IMR-90 (cell line): Measurements from ENCODE around the gene MUC6. TPM values are rescaled to one million over a fixed set of nuclear protein-coding genes. Genes with fewer than 3 reads are reported as not detected.

Source experiments
- ATAC-seq: fragments of 200-7000 bp; cut with Tn5 transposase; 2 replicates; pipeline ENCODE4 v1.9.1; 2020; ENCODE audit warnings: low read depth, mild to moderate bottlenecking, moderate library complexity
- BruUV-seq: library from RNA; stranded (reverse); fragments of 400-500 nt; replicated peaks from 2 replicates; lab custom pipeline; 2021; lab: Mats Ljungman, UMichigan
- CTCF ChIA-PET: fragments of 300-600 bp; formaldehyde crosslinking; extraction: SDS; loops from one replicate; lab custom pipeline; 2021; ENCODE audit warnings: antibody characterized with exemption; lab: Yijun Ruan, JAX
- POLR2A ChIA-PET: fragments of 300-600 bp; sonication (Branson Sonifier 250); formaldehyde crosslinking; loops from one replicate; lab custom pipeline; 2022; ENCODE audit warnings: antibody characterized with exemption; ENCODE audit not compliant: unreplicated experiment; lab: Charles Lee
- DNase-seq: peaks from one replicate; pipeline ENCODE4 v3.0.0; 2013
- H2AFZ ChIP-seq: replicated peaks from 2 replicates; pipeline ENCODE3; 2013; ENCODE audit warnings: low read length, mild to moderate bottlenecking; ENCODE audit not compliant: poor library complexity
- H2AK5ac ChIP-seq: 2 replicates; pipeline ENCODE4 v1.6.1; 2013; ENCODE audit warnings: low read depth, low read length, inconsistent platforms
- H2AK9ac ChIP-seq: replicated peaks from 2 replicates; pipeline ENCODE3; 2013; ENCODE audit warnings: mild to moderate bottlenecking, low read depth, low read length, moderate library complexity; ENCODE audit not compliant: poor library complexity
- H2BK120ac ChIP-seq: 2 replicates; pipeline ENCODE4 v1.6.1; 2013; ENCODE audit warnings: low read depth, low read length, inconsistent platforms
- H2BK15ac ChIP-seq: 3 replicates; pipeline ENCODE4 v1.6.1; 2013; ENCODE audit warnings: low read depth, low read length, inconsistent platforms
- H2BK20ac ChIP-seq: 2 replicates; pipeline ENCODE4 v1.6.1; 2013; ENCODE audit warnings: low read depth, mild to moderate bottlenecking, inconsistent platforms, low read length, moderate library complexity
- H2BK5ac ChIP-seq: 2 replicates; pipeline ENCODE4 v1.6.1; 2013; ENCODE audit warnings: mild to moderate bottlenecking, low read depth, low read length, inconsistent platforms; ENCODE audit not compliant: poor library complexity, severe bottlenecking
- H3K14ac ChIP-seq: replicated peaks from 2 replicates; pipeline ENCODE4 v1.6.1; 2013; ENCODE audit warnings: low read depth, low read length, inconsistent platforms
- H3K18ac ChIP-seq: 2 replicates; pipeline ENCODE4 v1.6.1; 2013; ENCODE audit warnings: low read depth, low read length, control low read depth
- H3K23ac ChIP-seq: 2 replicates; pipeline ENCODE4 v1.6.1; 2013; ENCODE audit warnings: low read depth, low read length, inconsistent platforms
- H3K27ac ChIP-seq: 2 replicates; pipeline ENCODE4 v1.5.1; 2013; ENCODE audit warnings: mild to moderate bottlenecking, control low read depth, low read length; ENCODE audit not compliant: insufficient read depth
- H3K27me3 ChIP-seq: 2 replicates; pipeline ENCODE4 v1.6.1; 2013; ENCODE audit warnings: low read length; ENCODE audit not compliant: control insufficient read depth, insufficient read depth
- H3K36me3 ChIP-seq: 2 replicates; pipeline ENCODE4 v1.6.1; 2013; ENCODE audit warnings: low read length, mixed read lengths; ENCODE audit not compliant: control insufficient read depth, insufficient read depth
- H3K4ac ChIP-seq: 2 replicates; pipeline ENCODE4 v1.6.1; 2013; ENCODE audit warnings: low read depth, low read length, inconsistent platforms
- H3K4me1 ChIP-seq: 2 replicates; pipeline ENCODE4 v1.6.1; 2013; ENCODE audit warnings: low read length, mixed read lengths; ENCODE audit not compliant: control insufficient read depth, insufficient read depth
- H3K4me2 ChIP-seq: 2 replicates; pipeline ENCODE4 v1.6.1; 2013; ENCODE audit warnings: low read depth, mild to moderate bottlenecking, control low read depth, low read length, moderate library complexity
- H3K4me3 ChIP-seq: 2 replicates; pipeline ENCODE4 v1.5.1; 2013; ENCODE audit warnings: low read depth, mild to moderate bottlenecking, control low read depth, low read length, moderate library complexity; ENCODE audit not compliant: insufficient read depth
- H3K56ac ChIP-seq: 2 replicates; pipeline ENCODE4 v1.6.1; 2013; ENCODE audit warnings: low read length, inconsistent platforms; ENCODE audit not compliant: insufficient read depth; ENCODE audit errors: extremely low read depth
- H3K79me1 ChIP-seq, 2 experiments: 2 replicates each; pipeline ENCODE4 v1.6.1; 2013; ENCODE audit warnings: low read length in 2 of 2, inconsistent platforms in 1 of 2, low read depth in 1 of 2
- H3K9ac ChIP-seq: 2 replicates; pipeline ENCODE4 v1.6.1; 2013; ENCODE audit warnings: low read depth, low read length, control low read depth
- H3K9me1 ChIP-seq: 2 replicates; pipeline ENCODE4 v1.6.1; 2013; ENCODE audit warnings: low read length, inconsistent platforms; ENCODE audit not compliant: insufficient read depth
- H3K9me3 ChIP-seq: 2 replicates; pipeline ENCODE4 v1.6.1; 2013; ENCODE audit warnings: low read length; ENCODE audit not compliant: control insufficient read depth, insufficient read depth
- H4K20me1 ChIP-seq: 2 replicates; pipeline ENCODE4 v1.6.1; 2013; ENCODE audit warnings: low read length, inconsistent platforms; ENCODE audit not compliant: insufficient read depth
- H4K5ac ChIP-seq: 2 replicates; pipeline ENCODE4 v1.6.1; 2013; ENCODE audit warnings: mild to moderate bottlenecking, low read depth, low read length, control low read depth
- H4K8ac ChIP-seq, 2 experiments: 2 replicates each; pipeline ENCODE4 v1.6.1; 2013; ENCODE audit warnings: low read depth in 2 of 2, low read length in 2 of 2, control low read depth in 1 of 2, inconsistent platforms in 1 of 2
- H4K91ac ChIP-seq: 2 replicates; pipeline ENCODE4 v1.6.1; 2013; ENCODE audit warnings: low read depth, low read length, inconsistent platforms; ENCODE audit not compliant: insufficient read depth
- BHLHE40 ChIP-seq: fragments of 150-350 bp; IDR thresholded peaks from 2 replicates; pipeline ENCODE4 v1.6.1; 2016; ENCODE audit warnings: mild to moderate bottlenecking, low read depth, low read length
- CEBPB ChIP-seq: IDR thresholded peaks from 2 replicates; pipeline ENCODE4 v1.6.1; 2012; ENCODE audit warnings: low read depth, low read length, improper control_type of control experiment
- MAZ ChIP-seq: IDR thresholded peaks from 2 replicates; pipeline ENCODE4 v1.6.1; 2012; ENCODE audit warnings: low read depth, mild to moderate bottlenecking, low read length, improper control_type of control experiment, moderate library complexity, borderline replicate concordance
- MXI1 ChIP-seq: IDR thresholded peaks from 2 replicates; pipeline ENCODE4 v1.6.1; 2012; ENCODE audit warnings: low read depth, mild to moderate bottlenecking, low read length, moderate library complexity, borderline replicate concordance
- NFE2L2 ChIP-seq: fragments of 150-350 bp; IDR thresholded peaks from 2 replicates; pipeline ENCODE4 v1.6.1; 2016; ENCODE audit warnings: low read depth, mild to moderate bottlenecking, low read length
- POLR2A ChIP-seq: IDR thresholded peaks from 2 replicates; pipeline ENCODE4 v1.6.1; 2012; ENCODE audit warnings: mild to moderate bottlenecking, low read depth, low read length
- RCOR1 ChIP-seq: IDR thresholded peaks from 2 replicates; pipeline ENCODE4 v1.6.1; 2012; ENCODE audit warnings: mild to moderate bottlenecking, low read length, improper control_type of control experiment; ENCODE audit not compliant: insufficient replicate concordance
- WGBS, 2 experiments: methylation state at CpG; one replicate each; pipeline versions ENCODE4 v1.1.5 to v1.1.7; 2013; ENCODE audit warnings: missing lambda C conversion rate in 2 of 2; ENCODE audit not compliant: insufficient read length in 1 of 2; ENCODE audit errors: extremely low coverage in 2 of 2; 5-methylcytosine and 5-hydroxymethylcytosine counted together
- dilution Hi-C: fragments of 300-500 bp; cut with HindIII; formaldehyde crosslinking; loops from one replicate; pipeline ENCODE4 v1.14.3; 2018; ENCODE audit warnings: low sequenced_read_pairs; ENCODE audit not compliant: unreplicated experiment
- in situ Hi-C: fragments of 300-500 bp; cut with MboI; formaldehyde crosslinking; loops from 3 replicates; pipeline ENCODE4 v1.14.3; 2019; ENCODE audit warnings: low sequenced_read_pairs, inconsistent platforms, mixed read lengths
- intact Hi-C: fragments of 100-400 bp; cut with micrococcal nuclease; formaldehyde crosslinking; loops from 2 replicates; pipeline ENCODE4 v1.10.0; 2022
- polyA plus RNA-seq, 3 experiments: library from polyadenylated mRNA; depleted of rRNA; stranded (reverse); fragments of >200 nt; gene quantifications; 2 replicates each; pipeline ENCODE4 v1.2.3, GENCODE V29; 2012; ENCODE audit warnings: low replicate concordance in 1 of 3
- total RNA-seq: library from RNA; depleted of rRNA; stranded (reverse); fragments of >200 nt; gene quantifications from 2 replicates; pipeline ENCODE4 v1.2.3, GENCODE V29; 2012
- TF ChIP-seq, protein P1 (sequence below): conservative IDR thresholded peaks from 2 replicates; pipeline ENCODE4 v1.5.1; 2012; ENCODE audit warnings: mild to moderate bottlenecking, low read depth, low read length, improper control_type of control experiment

The MUC6 gene
- total and polyA plus RNA-seq, 2 of the 4 experiments (the other 2 are of a cell fraction), result not detected

DNA sequence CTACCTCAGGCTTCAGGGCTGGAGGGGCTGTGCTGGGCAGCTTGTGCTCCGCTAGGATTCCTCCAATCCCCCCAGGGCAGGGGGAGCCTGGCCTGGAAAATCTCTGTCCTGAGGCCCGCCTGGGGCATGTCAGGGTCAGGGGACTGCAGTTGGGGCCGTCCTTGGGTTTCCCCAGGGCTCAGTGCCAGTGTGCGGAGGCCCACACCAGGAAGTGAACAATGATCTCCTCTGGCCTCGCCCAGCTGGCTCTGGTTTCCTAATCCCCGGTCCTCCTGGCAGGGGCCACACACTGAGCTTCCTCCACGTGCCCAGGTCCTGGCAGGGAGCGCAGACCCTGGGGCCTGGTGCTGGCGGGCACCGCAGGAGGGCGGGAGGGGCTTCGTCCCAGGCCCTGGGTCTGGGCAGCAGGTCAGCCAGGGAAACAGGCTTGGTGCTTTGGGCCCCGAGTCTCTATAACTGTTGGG lies 36.8 kb upstream of the MUC6 start:
- Histone ChIP-seq H3K27ac (no peak overlapping the region), H3K14ac (no peak overlapping the region), H2BK20ac (no peak overlapping the region), H3K9me1 (no peaks in the 10 kb centered on the region), H3K27me3 (peaks cover 2% of the 10 kb centered on the region; the same call in 1 of the 2 replicates), H3K23ac (no peak overlapping the region), H3K9me3 (no peaks in the 10 kb centered on the region), H3K79me1 (no peaks in the 10 kb centered on the region), H3K4me1 (peaks cover 13% of the 10 kb centered on the region), H2BK5ac (no peak overlapping the region), H3K56ac (no peak overlapping the region), H2BK15ac (no peak overlapping the region), H2AK9ac (peak overlapping the region; percentile 65), H4K91ac (no peak overlapping the region), H4K5ac (peak overlapping the region; percentile 29), H4K20me1 (no peaks in the 10 kb centered on the region), H3K4me2 (no peak overlapping the region), H3K4me3 (no peak overlapping the region), H2AFZ (peak overlapping the region; percentile 70), H4K8ac (peak overlapping the region in 1 of 2 experiments; percentile 5; a peak in 1 of 4 replicates), H3K18ac (peak overlapping the region; percentile 24; the same call in 1 of the 2 replicates), H2AK5ac (no peak overlapping the region), H3K9ac (no peak overlapping the region), H3K4ac (no peak overlapping the region), H2BK120ac (no peak overlapping the region), H3K36me3 (no peaks in the 10 kb centered on the region)
- dilution Hi-C loops, result no loop called here
- TF ChIP-seq, protein P1, sequence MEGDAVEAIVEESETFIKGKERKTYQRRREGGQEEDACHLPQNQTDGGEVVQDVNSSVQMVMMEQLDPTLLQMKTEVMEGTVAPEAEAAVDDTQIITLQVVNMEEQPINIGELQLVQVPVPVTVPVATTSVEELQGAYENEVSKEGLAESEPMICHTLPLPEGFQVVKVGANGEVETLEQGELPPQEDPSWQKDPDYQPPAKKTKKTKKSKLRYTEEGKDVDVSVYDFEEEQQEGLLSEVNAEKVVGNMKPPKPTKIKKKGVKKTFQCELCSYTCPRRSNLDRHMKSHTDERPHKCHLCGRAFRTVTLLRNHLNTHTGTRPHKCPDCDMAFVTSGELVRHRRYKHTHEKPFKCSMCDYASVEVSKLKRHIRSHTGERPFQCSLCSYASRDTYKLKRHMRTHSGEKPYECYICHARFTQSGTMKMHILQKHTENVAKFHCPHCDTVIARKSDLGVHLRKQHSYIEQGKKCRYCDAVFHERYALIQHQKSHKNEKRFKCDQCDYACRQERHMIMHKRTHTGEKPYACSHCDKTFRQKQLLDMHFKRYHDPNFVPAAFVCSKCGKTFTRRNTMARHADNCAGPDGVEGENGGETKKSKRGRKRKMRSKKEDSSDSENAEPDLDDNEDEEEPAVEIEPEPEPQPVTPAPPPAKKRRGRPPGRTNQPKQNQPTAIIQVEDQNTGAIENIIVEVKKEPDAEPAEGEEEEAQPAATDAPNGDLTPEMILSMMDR, result no peak
- TF ChIP-seq RCOR1 (no peak), CEBPB (no peak), BHLHE40 (no peak), MXI1 (no peak), POLR2A (no peak), MAZ (no peak), NFE2L2 (no peak)
- peak; percentile 46 for DNase-seq
- CTCF ChIA-PET, result no interaction called here
- peak; percentile 33 for ATAC-seq
- in situ Hi-C loops, result no loop called here
- 34% methylated on average over 6 of the region's 13 CpGs; no CpG with 5 or more reads in 1 of the 2 experiments for WGBS, 2 experiments
- intact Hi-C loops, result no loop called here
- POLR2A ChIA-PET, result no interaction called here
- no TSS peak for BruUV-seq
